ENCODE results near the gene GMCL2. TPM values are rescaled to one million over a fixed set of nuclear protein-coding genes. Genes with fewer than 3 reads are reported as not detected.

The GMCL2 gene
- total and polyA plus RNA-seq, 9 of the 15 experiments (the other 6 are each of a cell fraction or from before 2014, with no cell fraction given): 0.04 TPM; not detected in 8

- TF ChIP-seq FOXP1 (CRISPR knock-in tag; IDR thresholded peaks at IDR 0.05): no peak
- no peak for TF ChIP-seq ID3 (CRISPR knock-in tag; IDR thresholded peaks at IDR 0.05)
- 0 out of 2 replicates have a peak, but pooled peaks have one; percentile 29 for TF ChIP-seq ID3 (tag; IDR thresholded peaks at IDR 0.05)
- no peak for TF ChIP-seq YBX1 (IDR thresholded peaks at IDR 0.05)
- TF ChIP-seq ZNF121 (CRISPR knock-in tag; conservative IDR thresholded peaks at IDR 0.05): no peak
- TF ChIP-seq HOXB6 (CRISPR knock-in tag; IDR thresholded peaks at IDR 0.05; ENCODE audit: borderline replicate concordance): no peak
- TF ChIP-seq ZNF239 (CRISPR knock-in tag; IDR thresholded peaks at IDR 0.05): peak; percentile 94
- peak; percentile 7; the same call in 1 of the 2 replicates for TF ChIP-seq MTA3 (IDR thresholded peaks at IDR 0.05; ENCODE audit: borderline replicate concordance)
- TF ChIP-seq OTX1 (CRISPR knock-in tag; IDR thresholded peaks at IDR 0.05): no peak
- TF ChIP-seq RERE (CRISPR knock-in tag; IDR thresholded peaks at IDR 0.05; ENCODE audit: borderline replicate concordance): no peak
- TF ChIP-seq ZBTB9 (CRISPR knock-in tag; IDR thresholded peaks at IDR 0.05): 0 out of 2 replicates have a peak, but pooled peaks have one; percentile 2
- TF ChIP-seq RCOR1 (IDR thresholded peaks at IDR 0.05; ENCODE audit: borderline replicate concordance in 1 of 2, low read depth in 2 of 2, low read length in 2 of 2): no peak
- no peak for TF ChIP-seq ARNT (IDR thresholded peaks at IDR 0.05)
- TF ChIP-seq ZNF764 (CRISPR knock-in tag; IDR thresholded peaks at IDR 0.05; ENCODE audit: low read depth): 0 out of 2 replicates have a peak, but pooled peaks have one; percentile 8
- TF ChIP-seq ESRRB (CRISPR knock-in tag; IDR thresholded peaks at IDR 0.05; ENCODE audit: borderline replicate concordance): no peak
- peak; percentile 28; the same call in 1 of the 2 replicates for TF ChIP-seq SMAD4 (CRISPR knock-in tag; conservative IDR thresholded peaks at IDR 0.05)
- no peak for TF ChIP-seq KLF16 (IDR thresholded peaks at IDR 0.05)
- TF ChIP-seq ZFX (CRISPR knock-in tag; IDR thresholded peaks at IDR 0.05): peak; percentile 93
- peak; percentile 44 for TF ChIP-seq GABPA (tag; conservative IDR thresholded peaks at IDR 0.05; ENCODE audit: low read depth)
- TF ChIP-seq BCOR (IDR thresholded peaks at IDR 0.05): peak; percentile 8; the same call in 1 of the 2 replicates
- TF ChIP-seq IRF2 (CRISPR knock-in tag; IDR thresholded peaks at IDR 0.05): no peak
- no peak for TF ChIP-seq NFYB (IDR thresholded peaks at IDR 0.05; ENCODE audit: extremely low read depth, insufficient read length)
- TF ChIP-seq ELF1 (tag; IDR thresholded peaks at IDR 0.05): 0 out of 2 replicates have a peak, but pooled peaks have one; percentile 62
Measured at GRCh38 chr5:178232920-178233429, 45.8 kb upstream of the GMCL2 start (continued).

Measured in K562 (cell line).